ENCODE data around the gene MYO15A. TPM values are rescaled to one million over a fixed set of nuclear protein-coding genes. Genes with fewer than 3 reads are reported as not detected.

The MYO15A gene, protein sequence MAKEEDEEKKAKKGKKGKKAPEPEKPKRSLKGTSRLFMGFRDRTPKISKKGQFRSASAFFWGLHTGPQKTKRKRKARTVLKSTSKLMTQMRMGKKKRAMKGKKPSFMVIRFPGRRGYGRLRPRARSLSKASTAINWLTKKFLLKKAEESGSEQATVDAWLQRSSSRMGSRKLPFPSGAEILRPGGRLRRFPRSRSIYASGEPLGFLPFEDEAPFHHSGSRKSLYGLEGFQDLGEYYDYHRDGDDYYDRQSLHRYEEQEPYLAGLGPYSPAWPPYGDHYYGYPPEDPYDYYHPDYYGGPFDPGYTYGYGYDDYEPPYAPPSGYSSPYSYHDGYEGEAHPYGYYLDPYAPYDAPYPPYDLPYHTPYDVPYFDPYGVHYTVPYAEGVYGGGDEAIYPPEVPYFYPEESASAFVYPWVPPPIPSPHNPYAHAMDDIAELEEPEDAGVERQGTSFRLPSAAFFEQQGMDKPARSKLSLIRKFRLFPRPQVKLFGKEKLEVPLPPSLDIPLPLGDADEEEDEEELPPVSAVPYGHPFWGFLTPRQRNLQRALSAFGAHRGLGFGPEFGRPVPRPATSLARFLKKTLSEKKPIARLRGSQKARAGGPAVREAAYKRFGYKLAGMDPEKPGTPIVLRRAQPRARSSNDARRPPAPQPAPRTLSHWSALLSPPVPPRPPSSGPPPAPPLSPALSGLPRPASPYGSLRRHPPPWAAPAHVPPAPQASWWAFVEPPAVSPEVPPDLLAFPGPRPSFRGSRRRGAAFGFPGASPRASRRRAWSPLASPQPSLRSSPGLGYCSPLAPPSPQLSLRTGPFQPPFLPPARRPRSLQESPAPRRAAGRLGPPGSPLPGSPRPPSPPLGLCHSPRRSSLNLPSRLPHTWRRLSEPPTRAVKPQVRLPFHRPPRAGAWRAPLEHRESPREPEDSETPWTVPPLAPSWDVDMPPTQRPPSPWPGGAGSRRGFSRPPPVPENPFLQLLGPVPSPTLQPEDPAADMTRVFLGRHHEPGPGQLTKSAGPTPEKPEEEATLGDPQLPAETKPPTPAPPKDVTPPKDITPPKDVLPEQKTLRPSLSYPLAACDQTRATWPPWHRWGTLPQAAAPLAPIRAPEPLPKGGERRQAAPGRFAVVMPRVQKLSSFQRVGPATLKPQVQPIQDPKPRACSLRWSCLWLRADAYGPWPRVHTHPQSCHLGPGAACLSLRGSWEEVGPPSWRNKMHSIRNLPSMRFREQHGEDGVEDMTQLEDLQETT (N-terminal part only)
- under 1 TPM; 0.33 to 0.98 (median 0.61) TPM for total RNA-seq

DNA sequence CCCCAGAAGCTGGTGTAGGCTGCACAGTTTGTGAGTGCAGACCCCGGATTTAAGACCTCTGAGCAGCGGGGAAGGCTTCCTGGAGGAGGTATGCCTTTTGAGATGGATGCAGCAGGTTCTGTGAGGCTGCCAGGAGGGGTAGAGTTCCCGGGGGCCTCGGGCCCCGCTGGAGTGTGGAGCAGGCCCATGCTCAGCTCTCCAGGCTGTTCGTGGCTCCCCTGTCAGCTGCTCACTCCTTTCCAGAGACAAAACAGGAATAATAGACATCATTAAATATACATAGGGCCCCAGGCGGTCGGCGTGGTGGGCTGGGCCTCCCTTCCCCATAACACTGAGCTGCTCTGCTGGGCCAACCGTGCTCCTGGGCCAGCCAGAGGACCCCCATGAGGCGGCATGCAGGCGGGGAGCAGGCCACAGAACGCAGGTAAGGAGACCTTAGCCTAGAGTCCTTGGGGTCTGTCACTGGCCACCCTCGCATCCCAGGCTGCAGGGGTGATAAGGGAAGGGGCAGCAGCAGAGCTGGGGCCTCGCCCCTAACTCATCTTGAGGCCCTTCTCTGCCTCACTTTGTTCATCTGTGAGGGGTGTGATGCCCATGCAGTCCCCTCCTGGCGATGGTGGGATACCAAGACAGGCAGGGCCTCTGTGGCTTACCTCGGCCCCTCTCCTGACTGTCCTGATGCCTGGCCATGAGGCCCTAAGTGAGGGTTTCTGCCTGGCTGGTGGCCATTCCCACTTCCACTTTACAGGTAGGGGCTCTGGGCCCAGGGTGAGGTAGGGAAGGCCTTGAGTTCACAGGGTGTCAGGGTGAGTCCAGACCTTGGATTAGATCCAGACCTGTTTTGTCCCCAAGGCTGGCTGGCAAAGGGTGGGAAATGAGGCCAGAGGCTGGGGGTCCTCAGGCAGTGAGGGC lies at the start of gene MYO15A:
MYO15A (plus strand) TSS at position 356 of the 912 bp plus-strand sequence. CDS start 10,045 bp downstream, outside the sequence.
- WGBS: 57% methylated on average over 12 of the region's 17 CpGs
- TF ChIP-seq POLR2A (IDR thresholded peaks at IDR 0.05; ENCODE audit: low read depth) (no peak), POLR2AphosphoS5 (IDR thresholded peaks at IDR 0.05) (no peak), EP300 (IDR thresholded peaks at IDR 0.05) (no peak)
- TF ChIP-seq, protein P1, sequence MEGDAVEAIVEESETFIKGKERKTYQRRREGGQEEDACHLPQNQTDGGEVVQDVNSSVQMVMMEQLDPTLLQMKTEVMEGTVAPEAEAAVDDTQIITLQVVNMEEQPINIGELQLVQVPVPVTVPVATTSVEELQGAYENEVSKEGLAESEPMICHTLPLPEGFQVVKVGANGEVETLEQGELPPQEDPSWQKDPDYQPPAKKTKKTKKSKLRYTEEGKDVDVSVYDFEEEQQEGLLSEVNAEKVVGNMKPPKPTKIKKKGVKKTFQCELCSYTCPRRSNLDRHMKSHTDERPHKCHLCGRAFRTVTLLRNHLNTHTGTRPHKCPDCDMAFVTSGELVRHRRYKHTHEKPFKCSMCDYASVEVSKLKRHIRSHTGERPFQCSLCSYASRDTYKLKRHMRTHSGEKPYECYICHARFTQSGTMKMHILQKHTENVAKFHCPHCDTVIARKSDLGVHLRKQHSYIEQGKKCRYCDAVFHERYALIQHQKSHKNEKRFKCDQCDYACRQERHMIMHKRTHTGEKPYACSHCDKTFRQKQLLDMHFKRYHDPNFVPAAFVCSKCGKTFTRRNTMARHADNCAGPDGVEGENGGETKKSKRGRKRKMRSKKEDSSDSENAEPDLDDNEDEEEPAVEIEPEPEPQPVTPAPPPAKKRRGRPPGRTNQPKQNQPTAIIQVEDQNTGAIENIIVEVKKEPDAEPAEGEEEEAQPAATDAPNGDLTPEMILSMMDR (IDR thresholded peaks at IDR 0.05): no peak

DNA sequence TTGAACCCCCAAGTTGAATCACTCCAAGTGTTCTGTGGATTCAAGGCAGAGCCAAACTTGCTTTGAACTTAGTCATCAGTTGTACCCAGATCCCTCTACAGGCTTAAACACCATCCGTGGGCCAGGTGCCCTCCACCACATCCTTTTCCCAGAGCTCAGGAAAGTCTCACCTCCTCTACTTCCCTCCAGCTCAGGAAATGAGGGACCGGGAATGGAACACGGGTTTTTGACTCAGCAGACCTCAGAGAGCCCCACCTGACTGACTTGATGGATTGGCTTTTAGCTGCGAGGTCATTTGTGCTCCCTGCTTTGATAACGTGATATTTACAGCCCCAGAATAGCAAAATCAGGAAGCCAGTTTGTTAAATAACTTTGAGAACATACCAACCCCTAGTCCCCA lies 49.3 kb upstream of the MYO15A start:
- Histone ChIP-seq H3K36me3 (peaks cover 49 to 99% (median 93%) of the 10 kb centered on the region in 4 donors), H3K27ac (replicated peaks in 1 of 4) (no peak overlapping the region), H3K9me3 (no peaks in the 10 kb centered on the region), H3K4me1 (no peaks in the 10 kb centered on the region), H3K4me3 (no peak overlapping the region), H3K27me3 (no peaks in the 10 kb centered on the region)
- WGBS: 86% methylated on average over 5 of the region's 5 CpGs
- intact Hi-C loops (cut with DNase I): no loop called here
- TF ChIP-seq, protein P1 (IDR thresholded peaks at IDR 0.05): no peak
- TF ChIP-seq POLR2A (IDR thresholded peaks at IDR 0.05; ENCODE audit: low read depth): no peak
- no peak for TF ChIP-seq EP300 (IDR thresholded peaks at IDR 0.05)
- TF ChIP-seq POLR2AphosphoS5 (IDR thresholded peaks at IDR 0.05): no peak
- DNase-seq (ENCODE audit: extremely low spot score): no peak

More for the DNA sequence above, at the start of gene MYO15A:
- Histone ChIP-seq H3K4me1 (no peaks in the 10 kb centered on the region), H3K27me3 (no peaks in the 10 kb centered on the region), H3K36me3 (peaks cover 18 to 44% (median 34%) of the 10 kb centered on the region in 4 donors), H3K9me3 (no peaks in the 10 kb centered on the region), H3K4me3 (no peak within 1 kb of the TSS), H3K27ac (replicated peaks in 1 of 4) (no peak within 1 kb of the TSS)
- no peak for DNase-seq (ENCODE audit: extremely low spot score)
- intact Hi-C loops (cut with DNase I): no loop called here

DNA sequence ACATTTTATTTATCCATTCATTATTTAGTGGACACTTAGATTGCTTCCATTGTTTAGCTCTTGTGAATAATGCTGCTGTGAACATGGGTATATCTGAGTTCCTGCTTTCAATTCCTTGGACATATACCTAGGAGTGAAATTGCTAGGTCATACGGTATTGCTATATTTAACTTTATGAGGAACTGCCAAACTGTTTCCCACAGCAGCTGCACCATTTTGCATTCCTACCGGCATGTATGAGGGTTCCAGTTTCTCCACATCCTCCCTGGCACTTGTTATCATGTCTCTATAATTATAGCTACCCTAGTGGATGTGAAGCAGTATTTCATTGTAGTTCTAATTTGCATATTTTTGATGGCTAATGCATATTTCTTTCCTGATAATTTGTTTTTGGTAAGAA lies 44.5 kb upstream of the MYO15A start:
- WGBS: 68% methylated on average over 2 of the region's 2 CpGs
- peaks cover 30 to 87% (median 73%) of the 10 kb centered on the region in 4 donors for H3K36me3 ChIP-seq

More for the DNA sequence above, 44.5 kb upstream of the MYO15A start:
- no peak overlapping the region for H3K27ac ChIP-seq (replicated peaks in 1 of 4)
- TF ChIP-seq, protein P1 (IDR thresholded peaks at IDR 0.05): no peak
- no peak for TF ChIP-seq POLR2AphosphoS5 (IDR thresholded peaks at IDR 0.05)
- no peak for TF ChIP-seq EP300 (IDR thresholded peaks at IDR 0.05)
- no peak for TF ChIP-seq POLR2A (IDR thresholded peaks at IDR 0.05; ENCODE audit: low read depth)
- H3K9me3 ChIP-seq: no peaks in the 10 kb centered on the region
- H3K4me1 ChIP-seq: no peaks in the 10 kb centered on the region
- H3K4me3 ChIP-seq: no peak overlapping the region
- H3K27me3 ChIP-seq: no peaks in the 10 kb centered on the region
- DNase-seq (ENCODE audit: extremely low spot score): no peak
- intact Hi-C loops (cut with DNase I): no loop called here

Measured in esophagus muscularis mucosa (tissue), 4 donors.